Measurements from ENCODE around the gene OXER1.

- TF ChIP-seq POLR2A (IDR thresholded peaks at IDR 0.05) = no peak
- no peak for TF ChIP-seq CTCF (IDR thresholded peaks at IDR 0.05 in 4 of 5, conservative IDR thresholded peaks at IDR 0.05 in 1 of 5)
These were observed 50.0 kb downstream of the OXER1 start for GRCh38 chr2:42713920-42714319.
